HL-60 (cell line): ENCODE data around the gene TLR3.

Experiments
- CTCF ChIP-seq: IDR thresholded peaks from one replicate; pipeline ENCODE4 v1.5.1; 2011; ENCODE audit warnings: low read length, control low read depth, inconsistent platforms; ENCODE audit not compliant: insufficient read depth
- POLR2AphosphoS5 ChIP-seq: IDR thresholded peaks from 2 replicates; pipeline ENCODE4 v1.6.1; 2012; ENCODE audit warnings: low read depth

GRCh38 chr4:186061921-186062320, 7.0 kb upstream of the TLR3 start:
- TF ChIP-seq CTCF: no peak
- no peak for TF ChIP-seq POLR2AphosphoS5
